Neural cell (in vitro differentiated cells): ENCODE data around the gene OSM.

ENCODE experiments used
- EP300 ChIP-seq: fragments of 450-650 bp; conservative IDR thresholded peaks from 2 replicates; pipeline ENCODE4 v1.6.1; 2014; ENCODE audit warnings: antibody characterized with exemption, mild to moderate bottlenecking, moderate library complexity; ENCODE audit not compliant: poor library complexity, severe bottlenecking
- EZH2 ChIP-seq: fragments of 200-600, 300-800 bp; shearing (Covaris generic), sonication (generic); IDR thresholded peaks from 2 replicates; pipeline ENCODE4 v1.6.1; 2014; ENCODE audit warnings: antibody characterized with exemption, low read length, borderline replicate concordance, mild to moderate bottlenecking; ENCODE audit not compliant: insufficient read depth, poor library complexity, severe bottlenecking
- MXI1 ChIP-seq: fragments of 450-650 bp; conservative IDR thresholded peaks from 2 replicates; pipeline ENCODE4 v1.6.1; 2014; ENCODE audit warnings: antibody characterized with exemption, mild to moderate bottlenecking; ENCODE audit not compliant: poor library complexity, severe bottlenecking
- POLR2AphosphoS5 ChIP-seq: IDR thresholded peaks from 2 replicates; pipeline ENCODE4 v1.6.1; 2012
- RAD21 ChIP-seq: fragments of 450-650 bp; conservative IDR thresholded peaks from 2 replicates; pipeline ENCODE4 v1.6.1; 2014; ENCODE audit warnings: antibody characterized with exemption, mild to moderate bottlenecking, moderate library complexity
- SMC3 ChIP-seq: fragments of 450-650 bp; conservative IDR thresholded peaks from 2 replicates; pipeline ENCODE4 v1.6.1; 2014; ENCODE audit warnings: antibody characterized with exemption, mild to moderate bottlenecking, moderate library complexity; ENCODE audit not compliant: poor library complexity
- TAF1 ChIP-seq: IDR thresholded peaks from 2 replicates; pipeline ENCODE4 v1.6.1; 2012; ENCODE audit warnings: low read depth
- TF ChIP-seq, protein P1 (sequence below): fragments of 450-650 bp; IDR thresholded peaks from 2 replicates; pipeline ENCODE4 v1.5.1; 2014; ENCODE audit warnings: antibody characterized with exemption, mild to moderate bottlenecking, moderate library complexity; ENCODE audit not compliant: poor library complexity, severe bottlenecking
- TF ChIP-seq, protein P2 (sequence below): IDR thresholded peaks from 2 replicates; pipeline ENCODE4 v1.6.1; 2012; ENCODE audit warnings: borderline replicate concordance

DNA sequence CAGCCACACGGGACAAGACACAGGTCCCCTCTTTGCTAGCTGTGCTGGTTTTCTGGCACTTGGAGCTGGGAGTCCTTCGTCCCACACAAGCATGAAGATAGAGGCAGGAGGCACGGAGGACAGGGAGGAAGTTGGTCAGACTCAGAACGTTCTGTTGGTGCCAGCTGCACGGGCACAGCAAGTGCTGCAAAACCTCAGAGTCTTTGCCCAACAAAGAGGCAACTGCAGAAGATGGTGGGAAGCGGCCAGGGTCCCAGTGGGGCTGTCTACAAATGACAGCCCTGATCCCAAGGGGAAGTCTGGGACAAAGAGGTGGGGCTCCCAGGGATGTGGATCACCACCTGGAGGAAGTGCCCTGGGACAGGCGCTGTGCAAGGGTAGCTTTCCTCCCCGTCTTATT, 9.4 kb upstream of the OSM start:
- TF ChIP-seq EZH2 (no peak), EP300 (no peak), POLR2AphosphoS5 (no peak), RAD21 (no peak), SMC3 (no peak), TAF1 (no peak), MXI1 (no peak)
- TF ChIP-seq, protein P1, sequence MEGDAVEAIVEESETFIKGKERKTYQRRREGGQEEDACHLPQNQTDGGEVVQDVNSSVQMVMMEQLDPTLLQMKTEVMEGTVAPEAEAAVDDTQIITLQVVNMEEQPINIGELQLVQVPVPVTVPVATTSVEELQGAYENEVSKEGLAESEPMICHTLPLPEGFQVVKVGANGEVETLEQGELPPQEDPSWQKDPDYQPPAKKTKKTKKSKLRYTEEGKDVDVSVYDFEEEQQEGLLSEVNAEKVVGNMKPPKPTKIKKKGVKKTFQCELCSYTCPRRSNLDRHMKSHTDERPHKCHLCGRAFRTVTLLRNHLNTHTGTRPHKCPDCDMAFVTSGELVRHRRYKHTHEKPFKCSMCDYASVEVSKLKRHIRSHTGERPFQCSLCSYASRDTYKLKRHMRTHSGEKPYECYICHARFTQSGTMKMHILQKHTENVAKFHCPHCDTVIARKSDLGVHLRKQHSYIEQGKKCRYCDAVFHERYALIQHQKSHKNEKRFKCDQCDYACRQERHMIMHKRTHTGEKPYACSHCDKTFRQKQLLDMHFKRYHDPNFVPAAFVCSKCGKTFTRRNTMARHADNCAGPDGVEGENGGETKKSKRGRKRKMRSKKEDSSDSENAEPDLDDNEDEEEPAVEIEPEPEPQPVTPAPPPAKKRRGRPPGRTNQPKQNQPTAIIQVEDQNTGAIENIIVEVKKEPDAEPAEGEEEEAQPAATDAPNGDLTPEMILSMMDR: no peak
- TF ChIP-seq, protein P2, sequence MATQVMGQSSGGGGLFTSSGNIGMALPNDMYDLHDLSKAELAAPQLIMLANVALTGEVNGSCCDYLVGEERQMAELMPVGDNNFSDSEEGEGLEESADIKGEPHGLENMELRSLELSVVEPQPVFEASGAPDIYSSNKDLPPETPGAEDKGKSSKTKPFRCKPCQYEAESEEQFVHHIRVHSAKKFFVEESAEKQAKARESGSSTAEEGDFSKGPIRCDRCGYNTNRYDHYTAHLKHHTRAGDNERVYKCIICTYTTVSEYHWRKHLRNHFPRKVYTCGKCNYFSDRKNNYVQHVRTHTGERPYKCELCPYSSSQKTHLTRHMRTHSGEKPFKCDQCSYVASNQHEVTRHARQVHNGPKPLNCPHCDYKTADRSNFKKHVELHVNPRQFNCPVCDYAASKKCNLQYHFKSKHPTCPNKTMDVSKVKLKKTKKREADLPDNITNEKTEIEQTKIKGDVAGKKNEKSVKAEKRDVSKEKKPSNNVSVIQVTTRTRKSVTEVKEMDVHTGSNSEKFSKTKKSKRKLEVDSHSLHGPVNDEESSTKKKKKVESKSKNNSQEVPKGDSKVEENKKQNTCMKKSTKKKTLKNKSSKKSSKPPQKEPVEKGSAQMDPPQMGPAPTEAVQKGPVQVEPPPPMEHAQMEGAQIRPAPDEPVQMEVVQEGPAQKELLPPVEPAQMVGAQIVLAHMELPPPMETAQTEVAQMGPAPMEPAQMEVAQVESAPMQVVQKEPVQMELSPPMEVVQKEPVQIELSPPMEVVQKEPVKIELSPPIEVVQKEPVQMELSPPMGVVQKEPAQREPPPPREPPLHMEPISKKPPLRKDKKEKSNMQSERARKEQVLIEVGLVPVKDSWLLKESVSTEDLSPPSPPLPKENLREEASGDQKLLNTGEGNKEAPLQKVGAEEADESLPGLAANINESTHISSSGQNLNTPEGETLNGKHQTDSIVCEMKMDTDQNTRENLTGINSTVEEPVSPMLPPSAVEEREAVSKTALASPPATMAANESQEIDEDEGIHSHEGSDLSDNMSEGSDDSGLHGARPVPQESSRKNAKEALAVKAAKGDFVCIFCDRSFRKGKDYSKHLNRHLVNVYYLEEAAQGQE: no peak
